HCT116 (cell line): Measurements from ENCODE around the gene SETD1B. TPM values are rescaled to one million over a fixed set of nuclear protein-coding genes. Genes with fewer than 3 reads are reported as not detected.
A peak's percentile ranks its signal among the peaks of the same experiment; 100 is the strongest.

ENCODE experiments used
- ATAC-seq: fragments of 200-7000 bp; cut with Tn5 transposase; 2 replicates; pipeline ENCODE4 v1.9.1; 2020; ENCODE audit warnings: mild to moderate bottlenecking, moderate library complexity
- BruUV-seq: library from RNA; stranded (reverse); fragments of 400-500 nt; replicated peaks from 2 replicates; lab custom pipeline; 2021; lab: Mats Ljungman, UMichigan
- CTCF ChIA-PET: fragments of 300-600 bp; sonication (Branson Sonifier 250); formaldehyde crosslinking; loops from one replicate; lab custom pipeline; 2021; ENCODE audit warnings: antibody characterized with exemption; lab: Charles Lee
- POLR2A ChIA-PET: fragments of 300-600, 350-600 bp; sonication (Branson Sonifier 250); formaldehyde crosslinking; loops from one replicate; lab custom pipeline; 2021; ENCODE audit warnings: antibody characterized with exemption; lab: Charles Lee
- RAD21 ChIA-PET, 2 experiments: fragments of 300-600 bp; sonication (Branson Sonifier 250); formaldehyde crosslinking; loops; one replicate each; lab custom pipeline; 2023; ENCODE audit warnings: low total read pairs in 2 of 2; ENCODE audit not compliant: uncharacterized antibody in 2 of 2, unreplicated experiment in 2 of 2, low non-redundant PET in 1 of 2; lab: Charles Lee
- DNase-seq: peaks from one replicate; pipeline ENCODE4 v3.0.0-alpha.2; 2010; ENCODE audit warnings: low read depth, low spot score
- H2AFZ ChIP-seq: fragments of 200-600 bp; shearing (Covaris generic), sonication (generic); 2 replicates; pipeline ENCODE4 v1.6.1; 2017; ENCODE audit warnings: low read depth, mixed run types, mixed read lengths, antibody characterized with exemption, low read length; ENCODE audit not compliant: poor library complexity, severe bottlenecking
- H3K27ac ChIP-seq: 2 replicates; pipeline ENCODE4 v1.5.1; 2012; ENCODE audit warnings: low read depth, low read length
- H3K27me3 ChIP-seq: fragments of 200-600 bp; sonication (generic); 2 replicates; pipeline ENCODE4 v1.6.1; 2016; ENCODE audit warnings: mixed run types, low read length, mixed read lengths; ENCODE audit not compliant: insufficient read depth
- H3K36me3 ChIP-seq, 2 experiments: fragments of 200-500 bp in 1 of 2; fragments of 200-600 bp in 1 of 2; sonication (Bioruptor generic) in 1 of 2; sonication (generic) in 1 of 2; 2 replicates each; pipeline versions ENCODE4 v1.5.1 to v1.6.1; 2014 to 2016; ENCODE audit warnings: low read length in 2 of 2, inconsistent platforms in 1 of 2, mixed read lengths in 1 of 2, mixed run types in 1 of 2; ENCODE audit not compliant: insufficient read depth in 2 of 2, control insufficient read depth in 1 of 2
- H3K4me1 ChIP-seq, 2 experiments: fragments of 200-600 bp in 1 of 2; sonication (generic) in 1 of 2; 2 replicates each; pipeline versions ENCODE4 v1.5.1 to v1.6.1; 2012 to 2017; ENCODE audit warnings: low read length in 2 of 2, inconsistent platforms in 1 of 2, mild to moderate bottlenecking in 1 of 2, mixed read lengths in 1 of 2, mixed run types in 1 of 2, moderate library complexity in 1 of 2; ENCODE audit not compliant: insufficient read depth in 2 of 2, control insufficient read depth in 1 of 2
- H3K4me2 ChIP-seq: fragments of 200-600 bp; sonication (generic); 2 replicates; pipeline ENCODE4 v1.6.1; 2017; ENCODE audit warnings: mixed run types, low read length, mixed read lengths
- H3K4me3 ChIP-seq, 2 experiments: fragments of 200-600 bp in 1 of 2; sonication (generic) in 1 of 2; replicated peaks in 1 of 2; 2 replicates each; pipeline ENCODE4 v1.5.1; 2011 to 2016; ENCODE audit warnings: low read length in 2 of 2, control low read depth in 1 of 2, low read depth in 1 of 2, mild to moderate bottlenecking in 1 of 2, mixed read lengths in 1 of 2, mixed run types in 1 of 2
- H3K79me2 ChIP-seq: fragments of 200-600 bp; sonication (generic); 2 replicates; pipeline ENCODE4 v1.6.1; 2017; ENCODE audit warnings: mild to moderate bottlenecking, mixed run types, low read length, moderate library complexity, mixed read lengths; ENCODE audit not compliant: insufficient read depth
- H3K9ac ChIP-seq: fragments of 200-600 bp; sonication (generic); 2 replicates; pipeline ENCODE4 v1.6.1; 2016; ENCODE audit warnings: low read length, mixed read lengths
- H3K9me2 ChIP-seq: fragments of 200-600 bp; sonication (generic), shearing (Covaris generic); 2 replicates; pipeline ENCODE4 v1.6.1; 2017; ENCODE audit warnings: mixed run types, mild to moderate bottlenecking, moderate library complexity; ENCODE audit not compliant: insufficient read depth
- H3K9me3 ChIP-seq, 2 experiments: fragments of 200-500 bp in 1 of 2; fragments of 200-600 bp in 1 of 2; sonication (Bioruptor generic) in 1 of 2; sonication (generic) in 1 of 2; 2 replicates each; pipeline ENCODE4 v1.6.1; 2014 to 2017; ENCODE audit warnings: low read length in 2 of 2, mixed read lengths in 2 of 2, inconsistent platforms in 1 of 2, low read depth in 1 of 2, mild to moderate bottlenecking in 1 of 2, mixed run types in 1 of 2, moderate library complexity in 1 of 2; ENCODE audit not compliant: control insufficient read depth in 1 of 2, insufficient read depth in 1 of 2
- H4K20me1 ChIP-seq: fragments of 200-600 bp; sonication (generic), shearing (Covaris generic); 2 replicates; pipeline ENCODE4 v1.6.1; 2017; ENCODE audit warnings: mixed run types, mild to moderate bottlenecking, moderate library complexity; ENCODE audit not compliant: insufficient read depth
- CTCF ChIP-seq, 3 experiments: fragments of 200-600 bp in 1 of 3; sonication (generic) in 1 of 3; IDR thresholded peaks in 2 of 3; conservative IDR thresholded peaks in 1 of 3; 2 replicates each; pipeline ENCODE4 v1.5.1; 2012 to 2017; ENCODE audit warnings: low read depth in 2 of 3, low read length in 2 of 3, antibody characterized with exemption in 1 of 3, borderline replicate concordance in 1 of 3, control low read depth in 1 of 3, mild to moderate bottlenecking in 1 of 3, mixed read lengths in 1 of 3, mixed run types in 1 of 3, moderate library complexity in 1 of 3; ENCODE audit not compliant: insufficient read depth in 1 of 3
- EGR1 ChIP-seq: IDR thresholded peaks from 2 replicates; pipeline ENCODE4 v1.6.1; 2012; ENCODE audit warnings: low read depth
- ELF1 ChIP-seq: IDR thresholded peaks from 2 replicates; pipeline ENCODE4 v1.6.1; 2012; ENCODE audit warnings: low read depth, borderline replicate concordance
- EZH2 ChIP-seq: fragments of 200-600 bp; sonication (generic); IDR thresholded peaks from 2 replicates; pipeline ENCODE4 v1.6.1; 2017; ENCODE audit warnings: antibody characterized with exemption, mixed run types
- EZH2phosphoT487 ChIP-seq: fragments of 200-600 bp; IDR thresholded peaks from 2 replicates; pipeline ENCODE4 v1.6.1; 2018; ENCODE audit warnings: antibody characterized with exemption, borderline replicate concordance
- RAD21 ChIP-seq: IDR thresholded peaks from 2 replicates; pipeline ENCODE4 v1.6.1; 2012; ENCODE audit warnings: low read depth, mild to moderate bottlenecking
- REST ChIP-seq: IDR thresholded peaks from 2 replicates; pipeline ENCODE4 v1.6.1; 2012; ENCODE audit warnings: low read depth
- ZFX ChIP-seq: fragments of 450-650 bp; IDR thresholded peaks from 2 replicates; pipeline ENCODE4 v1.6.1; 2017
- ZNF274 ChIP-seq: fragments of 200-500 bp; sonication (Bioruptor generic); IDR thresholded peaks from 2 replicates; pipeline ENCODE4 v1.6.1; 2014; ENCODE audit warnings: mild to moderate bottlenecking, low read depth, low read length, inconsistent platforms
- intact Hi-C: fragments of 100-400 bp; cut with micrococcal nuclease; formaldehyde crosslinking; loops from 2 replicates; pipeline ENCODE4 v1.10.0; 2022
- total RNA-seq: library from RNA; stranded (reverse); gene quantifications from one replicate; pipeline ENCODE4 v1.2.1, GENCODE V29; 2021; ENCODE audit not compliant: unreplicated experiment

The SETD1B gene
- total RNA-seq, 1 experiment from 2014 or later = 17.5 TPM

- no peak for TF ChIP-seq ELF1
- no peak for TF ChIP-seq RAD21
- TF ChIP-seq EZH2phosphoT487 = no peak
- TF ChIP-seq EZH2 = no peak
Measured at GRCh38 chr12:121830134-121830533, 26.3 kb downstream of the SETD1B start (continued).

DNA sequence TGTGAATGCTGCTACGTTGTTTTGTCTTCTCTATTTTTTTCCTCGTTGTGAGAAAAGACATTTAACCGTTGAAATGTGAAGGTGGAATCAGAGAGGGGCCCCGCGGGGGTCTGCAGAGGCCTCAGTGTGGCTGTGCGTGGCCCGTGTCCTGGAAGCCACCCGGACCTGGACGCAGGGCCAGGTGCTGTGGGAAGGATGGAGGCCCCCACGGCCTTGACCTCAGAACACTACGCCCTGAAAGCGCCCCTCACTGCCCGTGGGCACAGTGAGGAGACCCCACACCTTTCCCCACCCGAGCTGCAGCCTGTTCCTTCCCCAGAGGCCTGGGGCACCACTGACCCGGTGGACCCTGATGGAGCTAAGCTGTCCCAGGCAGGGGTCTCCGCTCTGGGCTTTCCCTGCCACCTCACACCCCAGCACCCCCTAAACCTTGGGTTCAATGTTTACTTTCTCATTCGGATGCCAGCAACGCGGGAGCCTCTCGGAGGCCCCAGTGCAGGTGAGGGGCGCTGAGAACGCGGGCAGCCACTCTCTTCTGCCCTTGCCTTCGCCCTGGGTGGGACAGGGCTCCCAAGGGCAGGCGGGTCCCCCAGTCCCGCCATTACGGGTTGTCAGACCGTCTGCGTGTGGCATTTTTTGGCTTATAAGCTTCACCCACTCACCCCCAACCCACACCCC, 26.9 kb downstream of the SETD1B start:
- H3K4me2 ChIP-seq = no peak overlapping the region
- DNase-seq (no peak), ATAC-seq (no peak)
- BruUV-seq = TSS peak; percentile 47
- intact Hi-C loops = no loop called here
- H3K4me3 ChIP-seq = no peak overlapping the region
- no peaks in the 10 kb centered on the region for H3K9me2 ChIP-seq
- ChIA-PET CTCF (no interaction called here), RAD21 (no interaction called here), POLR2A (no interaction called here)
- peaks cover 13 to 28% of the 10 kb centered on the region in 2 experiments; a peak in 3 of 4 replicates for H3K36me3 ChIP-seq
- no peak overlapping the region for H2AFZ ChIP-seq
- H3K9ac ChIP-seq = no peak overlapping the region
- H3K79me2 ChIP-seq = no peaks in the 10 kb centered on the region; the same call in 1 of the 2 replicates
- H3K27me3 ChIP-seq = no peaks in the 10 kb centered on the region
- no peaks in the 10 kb centered on the region for H3K9me3 ChIP-seq
- H3K4me1 ChIP-seq = no peaks in the 10 kb centered on the region
- no peaks in the 10 kb centered on the region for H4K20me1 ChIP-seq
- no peak overlapping the region for H3K27ac ChIP-seq
- no peak for TF ChIP-seq RAD21
- no peak for TF ChIP-seq ZFX
- TF ChIP-seq EZH2phosphoT487 = no peak
- no peak for TF ChIP-seq EGR1
- TF ChIP-seq, all 23 proteins: peak for 0

DNA sequence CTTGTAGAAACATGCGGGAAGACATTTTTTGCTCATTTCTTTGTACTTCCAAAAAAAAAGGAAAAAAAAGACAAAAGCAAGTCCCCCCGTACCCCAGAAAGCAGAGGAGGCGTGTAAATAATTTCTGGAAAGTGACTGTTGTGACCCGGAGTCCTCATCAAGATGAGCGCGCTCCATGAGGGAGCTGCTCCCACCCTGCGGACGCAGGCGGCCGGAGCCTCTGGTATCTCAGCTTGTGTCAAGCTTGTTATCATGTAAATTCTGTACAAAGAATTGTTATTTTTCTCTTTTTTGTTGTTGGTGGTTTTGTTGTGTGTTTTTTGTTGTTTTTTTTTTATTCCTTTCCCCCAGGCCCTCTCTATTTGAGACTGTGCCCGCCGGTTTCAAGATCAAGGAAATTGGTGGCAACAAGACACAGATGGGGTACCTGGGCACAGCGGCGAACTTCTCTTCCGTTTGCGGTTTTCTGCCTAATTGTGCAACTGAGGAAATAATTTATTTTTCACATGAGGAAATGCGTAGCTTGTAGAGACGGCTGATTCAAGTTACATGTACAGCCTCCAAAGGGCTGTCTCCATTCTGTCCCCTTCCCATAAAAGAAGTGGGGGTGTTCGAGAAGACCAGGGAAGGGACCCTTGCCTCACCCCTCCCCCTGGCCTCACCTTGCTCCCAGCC, 27.9 kb downstream of the SETD1B start:
- ATAC-seq (no peak), DNase-seq (no peak)
- no peak overlapping the region for H3K4me2 ChIP-seq
- H3K27ac ChIP-seq = no peak overlapping the region
- no peak overlapping the region for H3K9ac ChIP-seq
- no peak overlapping the region for H3K4me3 ChIP-seq
- BruUV-seq = no TSS peak
- no peaks in the 10 kb centered on the region for H3K27me3 ChIP-seq
- H3K79me2 ChIP-seq = no peaks in the 10 kb centered on the region; the same call in 1 of the 2 replicates
- ChIA-PET POLR2A (no interaction called here), RAD21 (no interaction called here), CTCF (no interaction called here)
- no peak overlapping the region for H2AFZ ChIP-seq
- intact Hi-C loops = no loop called here
- no peaks in the 10 kb centered on the region for H3K9me3 ChIP-seq
- H3K9me2 ChIP-seq = no peaks in the 10 kb centered on the region
- peaks cover 13 to 28% of the 10 kb centered on the region in 2 experiments; a peak in 3 of 4 replicates for H3K36me3 ChIP-seq
- H3K4me1 ChIP-seq = no peaks in the 10 kb centered on the region
- H4K20me1 ChIP-seq = no peaks in the 10 kb centered on the region
- TF ChIP-seq EZH2 = no peak
- no peak for TF ChIP-seq CTCF (IDR thresholded peaks at IDR 0.05 in 2 of 3, conservative IDR thresholded peaks at IDR 0.05 in 1 of 3; ENCODE audit: borderline replicate concordance in 1 of 3, insufficient read depth in 1 of 3, low read depth in 2 of 3, low read length in 2 of 3)
- TF ChIP-seq REST = no peak
- TF ChIP-seq ZNF274 = no peak
- TF ChIP-seq ELF1 = no peak
